Measurements from ENCODE around the gene ELMOD1. TPM values are rescaled to one million over a fixed set of nuclear protein-coding genes. Genes with fewer than 3 reads are reported as not detected.

The ELMOD1 gene
- total and polyA plus RNA-seq, 10 of the 15 experiments (the other 5 are each of a cell fraction or from before 2014, with no cell fraction given): not detected

- Histone ChIP-seq H4K20me1 (ENCODE audit: control insufficient read depth, insufficient read depth) (no peaks in the 10 kb centered on the region), H3K27ac (ENCODE audit: control insufficient read depth, insufficient read depth) (no peak overlapping the region), H3K4me3 (no peak overlapping the region), H3K9ac (ENCODE audit: control insufficient read depth, insufficient read depth, low read length) (no peak overlapping the region), H3K36me3 (ENCODE audit: control insufficient read depth in 2 of 2, insufficient read depth in 2 of 2, low read length in 1 of 2) (no peaks in the 10 kb centered on the region), H3K4me2 (ENCODE audit: control insufficient read depth, insufficient read depth) (no peak overlapping the region), H3K4me1 (ENCODE audit: control insufficient read depth, insufficient read depth, low read length) (no peaks in the 10 kb centered on the region), H3K27me3 (replicated peaks in 1 of 2; ENCODE audit: control insufficient read depth in 2 of 2, insufficient read depth in 2 of 2, low read length in 1 of 2) (peaks cover 10 to 22% of the 10 kb centered on the region in 2 experiments), H3K9me3 (replicated peaks; ENCODE audit: control insufficient read depth, insufficient read depth, low read length) (no peaks in the 10 kb centered on the region), H2AFZ (ENCODE audit: control insufficient read depth, low read depth, low read length) (no peak overlapping the region), H3K79me2 (ENCODE audit: control insufficient read depth, insufficient read depth, low read length) (no peaks in the 10 kb centered on the region)
- FAIRE-seq (no peak), ATAC-seq (no peak), DNase-seq (ENCODE audit: low read depth, low spot score) (no peak)
- ChIA-PET POLR2A (no interaction called here), RAD21 (ENCODE audit: unreplicated experiment) (interaction anchor here (1.3 to 9.6 kb wide), 2 partner anchors 15 to 94 kb away, joined by 3 to 104 read pairs; no protein-coding TSS in a partner anchor), SMC1A (ENCODE audit: uncharacterized antibody, unreplicated experiment) (interaction anchor here (1.0 to 1.3 kb wide), 2 partner anchors 16 to 30 kb away, joined by 3 read pairs; no protein-coding TSS in a partner anchor), CTCF (interaction anchor here (0.9 to 12.7 kb wide), 2 partner anchors 78 to 97 kb away, joined by 3 to 206 read pairs; no protein-coding TSS in a partner anchor)
- WGBS (ENCODE audit: insufficient coverage, insufficient replicate concordance, low lambda C conversion rate, missing lambda C conversion rate): 27% methylated on average over 5 of the region's 5 CpGs
- no peak for TF ChIP-seq ZBTB11 (CRISPR knock-in tag; IDR thresholded peaks at IDR 0.05)
- TF ChIP-seq ZNF592 (IDR thresholded peaks at IDR 0.05): no peak
- no peak for TF ChIP-seq ELK1 (IDR thresholded peaks at IDR 0.05; ENCODE audit: low read depth, low read length)
- no peak for TF ChIP-seq ETV6 (conservative IDR thresholded peaks at IDR 0.05 in 1 of 2, IDR thresholded peaks at IDR 0.05 in 1 of 2; ENCODE audit: borderline replicate concordance in 1 of 2, low read depth in 1 of 2)
- no peak for TF ChIP-seq ZSCAN29 (IDR thresholded peaks at IDR 0.05)
- no peak for TF ChIP-seq CEBPB (IDR thresholded peaks at IDR 0.05; ENCODE audit: borderline replicate concordance in 1 of 2, low read depth in 2 of 2, low read length in 2 of 2)
- TF ChIP-seq ZNF217 (IDR thresholded peaks at IDR 0.05): no peak
- TF ChIP-seq KAT2A (conservative IDR thresholded peaks at IDR 0.05; ENCODE audit: control insufficient read depth, low read depth, low read length): no peak
- in situ Hi-C loops (cut with MboI) (no loop called here), intact Hi-C loops (cut with micrococcal nuclease; ENCODE audit: unreplicated experiment) (no loop called here)
- BruUV-seq (replicated peaks): no TSS peak
Measured at GRCh38 chr11:107592813-107593212, 1.9 kb downstream of the ELMOD1 start.

Data from GM12878 (cell line).